GM21723 (cell line): ENCODE data around the gene CC2D1B.
"Not testable (repeated sequence)": the region's sequence is repeated elsewhere in the genome, so short reads cannot be mapped to it uniquely, and the experiment has no call there.

Source experiments
- ATAC-seq: cut with Tn5 transposase; IDR thresholded peaks from one replicate; pipeline ENCODE4 v1.9.1; 2021; ENCODE audit warnings: mild to moderate bottlenecking, moderate library complexity; ENCODE audit not compliant: unreplicated experiment

The CC2D1B gene

GRCh38 chr1:52365746-52366516 lies at the start of gene CC2D1B:
Gene CC2D1B, minus strand, starts transcription at chr1:52366205. Its CDS starts 1,585 bp downstream, at chr1:52364620.
- peak; percentile 89 for ATAC-seq

GRCh38 chr1:52414942-52415341 lies 48.9 kb upstream of the CC2D1B start:
- ATAC-seq: no peak

- ATAC-seq: no peak
Measured at GRCh38 chr1:52413410-52413989, 47.5 kb upstream of the CC2D1B start.

- no peak for ATAC-seq
Measured at GRCh38 chr1:52404975-52405338, 39.0 kb upstream of the CC2D1B start.

- ATAC-seq: peak; percentile 95
Measured at GRCh38 chr1:52404116-52404974, 38.3 kb upstream of the CC2D1B start, which contains the start of the genes ORC1 and PRPF38A. Gene ORC1, minus strand, starts transcription at chr1:52404423. Its CDS starts 2,200 bp downstream, at chr1:52402223. Gene PRPF38A, plus strand, starts transcription at chr1:52404602. Its CDS starts 148 bp downstream, at chr1:52404750.

- ATAC-seq: peak; percentile 46
Measured at GRCh38 chr1:52403566-52404115, 37.6 kb upstream of the CC2D1B start.

- ATAC-seq: no peak
Measured at GRCh38 chr1:52402860-52403240, 36.8 kb upstream of the CC2D1B start.

GRCh38 chr1:52400131-52400530 lies 34.1 kb upstream of the CC2D1B start:
- no peak for ATAC-seq

GRCh38 chr1:52399629-52400028 lies 33.6 kb upstream of the CC2D1B start:
- no peak for ATAC-seq

- no peak for ATAC-seq
Measured at GRCh38 chr1:52393174-52393573, 27.2 kb upstream of the CC2D1B start.

GRCh38 chr1:52386458-52386857 lies 20.5 kb upstream of the CC2D1B start:
- no peak for ATAC-seq

- no peak for ATAC-seq
Measured at GRCh38 chr1:52385376-52385775, 19.4 kb upstream of the CC2D1B start.

- not testable (repeated sequence) for ATAC-seq
Measured at GRCh38 chr1:52369851-52370250, 3.8 kb upstream of the CC2D1B start.

GRCh38 chr1:52368383-52369172 lies 2.6 kb upstream of the CC2D1B start:
- no peak for ATAC-seq

- no peak for ATAC-seq
Measured at GRCh38 chr1:52367272-52367671, 1.3 kb upstream of the CC2D1B start.

GRCh38 chr1:52366517-52366827 lies 467 bp upstream of the CC2D1B start:
- no peak for ATAC-seq

- ATAC-seq: peak; percentile 5
Measured at GRCh38 chr1:52365071-52365745, 797 bp downstream of the CC2D1B start.

- no peak for ATAC-seq
Measured at GRCh38 chr1:52364235-52364839, 1.7 kb downstream of the CC2D1B start.

GRCh38 chr1:52360595-52360968 lies 5.4 kb downstream of the CC2D1B start:
- ATAC-seq: no peak
